ENCODE measurements around the gene TMEM214.

The TMEM214 gene

DNA sequence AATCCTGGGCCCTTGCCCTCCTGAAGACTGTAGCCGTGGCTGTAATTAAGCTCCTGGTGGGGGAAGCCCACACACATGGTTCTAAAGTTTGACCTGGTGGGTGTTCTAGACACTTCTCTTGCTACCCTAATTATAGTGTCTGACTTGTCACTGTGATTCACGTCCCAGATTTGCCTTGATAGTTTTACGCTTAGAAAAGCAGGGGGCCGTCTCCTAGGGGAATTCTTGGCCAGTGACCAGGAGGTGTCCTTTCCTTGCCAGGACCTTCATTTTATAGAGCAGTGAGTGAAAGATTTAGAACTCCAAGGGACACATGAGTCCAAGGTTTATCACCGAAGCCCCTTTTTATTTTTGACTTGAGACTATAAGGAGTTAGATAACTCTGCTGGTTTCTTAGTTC, 9.0 kb downstream of the TMEM214 start:
- no peak for DNase-seq

DNA sequence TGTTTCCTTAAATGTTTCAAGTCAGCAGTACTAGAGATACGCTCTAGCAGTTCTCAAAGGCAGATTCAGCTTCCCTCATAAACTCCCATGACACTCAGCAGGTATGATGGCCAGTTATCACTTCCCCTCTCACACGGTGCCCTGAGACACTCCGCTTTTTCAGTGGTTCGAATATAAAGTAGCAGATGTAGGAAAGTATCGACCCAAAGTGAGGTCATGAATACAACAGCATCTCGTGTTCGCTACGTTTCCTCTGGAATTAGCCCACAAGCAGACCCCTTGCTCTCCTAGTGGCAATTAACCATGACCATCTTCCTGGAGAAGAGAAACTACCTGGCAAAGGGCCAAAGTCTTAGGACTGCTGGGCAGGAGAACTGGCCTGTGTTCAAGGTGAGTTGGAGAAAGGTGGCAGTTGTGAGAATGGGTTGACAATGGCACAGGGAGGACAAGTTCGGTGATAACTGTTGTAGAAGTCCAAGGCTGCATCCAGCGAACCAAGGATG, 9.4 kb downstream of the TMEM214 start:
- DNase-seq: no peak

DNA sequence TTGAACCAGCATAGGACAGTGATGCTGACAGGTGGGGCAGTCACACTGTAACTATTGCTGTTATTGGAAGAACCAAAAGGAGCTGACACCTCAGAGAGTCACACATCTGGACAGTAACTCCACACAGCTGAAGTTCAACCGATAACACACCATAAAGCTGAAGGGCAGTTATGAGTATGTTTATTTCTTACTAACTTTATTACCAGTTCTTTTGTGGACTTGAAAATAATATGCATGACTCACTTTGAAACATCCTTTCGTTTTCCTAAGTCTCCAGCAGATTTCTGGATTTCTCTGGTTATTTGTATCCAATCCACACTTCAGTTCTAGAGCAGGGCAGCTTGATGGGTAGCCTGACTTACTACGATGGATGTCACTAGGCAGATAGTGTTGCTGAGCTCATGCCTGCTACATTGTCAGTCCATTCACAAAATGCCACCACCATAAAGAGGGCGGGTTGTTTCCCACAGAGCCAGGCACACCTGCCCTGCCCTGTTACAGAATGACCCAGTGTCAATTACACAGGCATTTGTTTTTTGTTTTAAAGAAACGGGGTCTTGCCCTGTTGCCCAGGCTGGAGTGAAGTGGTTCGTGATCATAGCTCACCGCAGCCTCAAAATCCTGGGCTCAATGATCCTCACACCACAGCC, 10.3 kb downstream of the TMEM214 start:
- DNase-seq: no peak

DNA sequence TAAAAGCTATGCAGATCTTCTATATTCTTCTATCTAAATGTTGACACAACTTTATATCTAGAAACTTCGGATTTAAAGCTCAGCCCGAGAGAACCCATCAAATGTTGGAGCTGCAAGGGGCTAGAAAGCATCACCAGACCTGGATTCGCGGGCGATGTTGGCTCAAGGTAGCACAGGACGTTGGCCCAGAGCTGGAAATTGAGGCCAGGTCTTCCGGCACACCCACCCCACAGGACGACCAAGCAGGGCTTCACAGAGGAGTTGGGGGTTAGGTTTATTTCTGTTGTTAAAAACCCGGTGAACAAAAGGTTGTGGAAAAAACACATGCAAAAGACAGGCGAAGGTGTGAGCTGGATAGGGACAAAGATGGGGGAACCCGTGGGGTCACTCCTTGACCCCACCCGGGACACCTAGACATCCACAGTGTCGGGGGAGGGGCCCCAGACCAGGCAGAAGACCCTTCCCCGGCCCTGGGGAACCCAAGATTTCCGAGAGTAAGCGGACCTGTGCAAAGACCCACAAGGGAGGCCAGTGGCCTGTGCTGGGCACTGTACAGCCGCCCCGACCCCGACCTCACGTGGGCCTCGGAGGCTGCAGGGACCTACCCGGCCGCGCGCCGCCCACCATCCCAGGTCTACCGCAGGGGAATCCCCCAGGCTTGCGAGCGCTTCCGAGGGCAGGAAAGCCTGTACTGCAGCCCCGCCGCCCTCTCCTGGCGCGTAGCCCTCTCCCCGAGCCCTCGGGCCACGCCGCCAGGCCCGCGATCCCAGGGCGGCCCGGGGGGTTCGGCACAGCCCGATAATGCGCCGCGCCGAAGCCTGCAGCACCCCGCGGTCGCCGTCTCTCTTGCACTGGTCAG, 16.9 kb downstream of the TMEM214 start:
- no peak for DNase-seq

DNA sequence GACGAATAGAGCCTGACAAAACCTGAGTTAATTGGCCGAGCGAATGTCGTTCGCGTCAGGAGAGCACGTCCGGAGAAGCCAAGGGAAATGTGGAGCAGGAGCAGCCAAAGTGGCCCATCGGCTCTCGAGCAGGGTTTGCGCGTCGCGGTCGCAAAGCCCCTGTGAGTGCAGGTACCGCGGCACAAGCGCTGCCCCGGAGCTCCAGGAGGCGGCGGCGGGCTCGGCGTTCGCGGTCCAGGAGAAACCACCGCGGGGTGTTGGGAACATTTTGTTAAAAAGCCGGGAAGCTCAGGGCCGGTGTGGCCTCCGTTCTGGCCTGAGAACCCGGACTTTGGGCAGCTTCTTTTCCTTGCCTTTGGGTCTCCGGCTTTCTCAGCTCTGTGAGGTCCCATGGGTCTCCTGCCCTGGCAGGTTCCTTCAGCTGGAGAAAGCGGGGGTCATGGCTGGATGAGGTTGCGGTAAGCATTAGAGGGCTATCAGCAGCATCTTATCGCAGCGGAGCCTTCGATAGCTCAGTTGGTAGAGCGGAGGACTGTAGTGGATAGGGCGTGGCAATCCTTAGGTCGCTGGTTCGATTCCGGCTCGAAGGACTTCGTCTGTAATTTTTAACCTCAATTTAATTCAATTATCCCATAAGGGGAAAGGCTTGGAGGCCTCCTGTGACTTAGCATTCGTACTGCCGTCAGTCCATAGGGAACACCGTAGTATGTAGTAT, 17.7 kb downstream of the TMEM214 start:
- peak; percentile 94 for DNase-seq

DNA sequence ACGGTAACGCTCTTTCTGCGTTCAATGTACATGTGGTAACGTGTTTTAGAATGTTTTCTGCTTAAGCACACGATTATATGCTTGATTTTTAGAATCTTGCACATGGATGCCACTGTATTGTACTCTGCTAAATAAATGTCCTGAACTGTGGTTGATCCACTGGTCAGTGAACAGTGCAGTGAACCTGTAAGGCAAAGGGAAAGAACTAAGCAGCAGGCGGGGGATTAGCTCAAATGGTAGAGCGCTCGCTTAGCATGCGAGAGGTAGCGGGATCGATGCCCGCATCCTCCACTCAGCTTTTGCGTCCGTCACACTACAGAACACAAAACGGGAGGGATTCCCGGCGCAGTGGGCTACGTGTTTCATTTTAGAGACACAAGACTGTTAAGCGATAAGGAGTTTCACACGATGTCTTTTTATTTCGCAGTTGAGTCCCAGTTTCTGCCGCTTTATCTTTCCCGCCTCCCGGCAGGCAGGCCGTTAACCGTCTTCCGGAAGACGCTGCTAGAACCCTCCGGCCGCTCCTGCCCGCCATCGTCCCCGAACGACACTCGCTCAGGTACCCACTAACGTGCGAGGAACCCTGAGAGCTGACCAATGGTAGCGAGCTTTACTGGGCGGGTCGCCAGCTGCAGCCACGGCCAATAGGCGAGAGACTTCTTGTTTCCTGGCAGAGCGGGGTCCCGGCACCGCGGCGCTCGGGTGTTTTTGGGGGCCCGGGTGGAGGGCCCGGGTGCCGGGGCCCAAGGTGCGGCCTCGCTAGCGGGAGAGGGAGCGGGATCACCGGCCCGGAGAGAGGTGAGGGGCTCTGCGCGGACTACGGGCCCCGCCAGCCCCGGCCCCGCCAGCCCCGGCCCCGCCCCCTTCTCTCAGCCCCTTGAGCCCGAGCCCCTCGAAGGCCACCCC, 18.5 kb downstream of the TMEM214 start, which contains the start of gene AGBL5:
Gene AGBL5, plus strand, starts transcription at position 673 of the 906 bp plus-strand sequence. CDS start 1,291 bp downstream, outside the sequence.
- DNase-seq: peak; percentile 96

DNA sequence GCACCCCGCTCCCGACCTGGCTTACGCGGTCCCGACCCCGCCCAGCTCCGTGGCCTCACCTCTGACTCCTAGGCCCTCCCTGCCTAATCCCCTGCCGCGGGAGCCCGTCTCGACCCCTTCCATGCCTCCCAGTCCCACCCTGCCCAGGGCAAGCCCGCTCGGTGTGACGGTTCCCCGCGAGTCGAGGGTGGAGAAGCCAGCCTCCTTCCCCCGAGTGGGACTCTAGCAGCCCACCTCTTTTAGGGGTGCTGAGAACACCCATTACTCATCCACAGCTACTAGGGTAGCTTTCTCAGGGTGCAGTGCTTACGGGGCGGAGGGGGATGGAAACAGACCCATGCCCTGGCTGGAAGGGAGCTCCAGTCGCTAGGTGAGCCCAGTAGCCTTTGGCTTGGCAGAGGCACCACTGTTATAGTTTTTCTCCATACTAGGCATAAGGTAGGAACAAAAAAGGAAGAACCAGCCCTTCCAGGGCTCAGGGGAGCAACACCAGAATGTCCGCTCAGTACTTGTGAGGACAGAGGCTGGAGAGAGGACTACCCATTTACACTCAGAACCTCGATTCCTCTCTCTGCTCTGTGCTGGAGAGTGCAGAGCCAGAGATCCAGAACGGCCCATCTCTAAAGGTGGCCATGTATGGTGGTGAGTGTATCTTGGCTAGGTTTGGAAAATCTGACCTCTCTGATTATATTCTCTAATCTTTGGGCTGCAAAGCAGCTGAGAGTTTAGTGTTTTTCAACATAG, 19.3 kb downstream of the TMEM214 start:
- peak; percentile 16 for DNase-seq

DNA sequence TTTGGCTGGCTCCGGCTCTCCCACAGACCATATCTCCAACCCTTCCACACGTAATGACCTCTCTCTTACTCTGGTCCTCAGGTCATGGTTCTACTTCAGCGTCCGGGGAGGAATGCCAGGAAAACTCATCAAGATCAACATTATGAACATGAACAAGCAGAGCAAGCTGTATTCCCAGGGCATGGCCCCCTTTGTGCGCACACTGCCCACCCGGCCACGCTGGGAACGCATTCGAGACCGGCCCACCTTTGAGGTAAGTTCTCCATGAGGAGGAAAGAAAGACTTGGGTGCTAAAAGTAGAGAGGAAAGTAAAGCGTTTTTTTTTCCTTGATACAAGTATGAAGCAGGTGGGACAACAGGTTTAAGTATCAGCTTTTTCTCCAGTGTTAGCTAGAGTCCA, 20.6 kb downstream of the TMEM214 start:
- no peak for DNase-seq

DNA sequence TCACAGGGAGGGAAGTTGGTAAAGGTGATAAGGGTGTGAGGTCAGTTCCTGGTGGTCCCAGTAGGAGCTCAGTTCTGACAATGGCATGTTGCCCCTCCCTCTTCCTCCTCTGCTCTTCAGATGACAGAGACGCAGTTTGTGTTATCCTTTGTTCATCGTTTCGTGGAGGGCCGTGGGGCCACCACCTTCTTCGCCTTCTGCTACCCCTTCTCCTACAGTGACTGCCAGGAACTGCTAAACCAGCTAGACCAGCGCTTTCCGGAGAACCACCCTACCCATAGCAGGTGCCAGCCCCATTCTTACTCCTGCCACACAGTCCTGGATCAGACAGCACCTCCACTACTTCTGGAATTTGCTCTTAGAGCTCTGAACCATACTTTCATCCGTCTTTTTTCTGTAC, 21.0 kb downstream of the TMEM214 start:
- no peak for DNase-seq

DNA sequence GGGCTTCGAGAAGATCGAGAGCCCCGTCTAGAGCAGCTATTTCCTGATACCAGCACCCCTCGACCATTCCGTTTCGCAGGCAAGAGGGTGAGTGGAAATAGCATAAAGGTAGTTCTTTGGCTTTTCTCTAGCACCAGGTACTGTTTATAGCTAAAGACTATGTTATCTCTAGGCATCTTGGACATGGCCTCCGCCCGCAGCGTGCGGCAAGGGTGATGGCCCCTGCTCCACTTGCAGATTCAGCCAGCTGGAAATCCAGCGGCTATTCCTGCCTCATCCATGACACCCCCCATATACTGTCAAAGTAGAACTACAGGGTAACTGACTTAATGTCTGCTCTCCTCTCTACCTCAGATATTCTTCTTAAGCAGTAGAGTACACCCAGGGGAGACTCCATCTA, 22.0 kb downstream of the TMEM214 start:
- DNase-seq: no peak

DNA sequence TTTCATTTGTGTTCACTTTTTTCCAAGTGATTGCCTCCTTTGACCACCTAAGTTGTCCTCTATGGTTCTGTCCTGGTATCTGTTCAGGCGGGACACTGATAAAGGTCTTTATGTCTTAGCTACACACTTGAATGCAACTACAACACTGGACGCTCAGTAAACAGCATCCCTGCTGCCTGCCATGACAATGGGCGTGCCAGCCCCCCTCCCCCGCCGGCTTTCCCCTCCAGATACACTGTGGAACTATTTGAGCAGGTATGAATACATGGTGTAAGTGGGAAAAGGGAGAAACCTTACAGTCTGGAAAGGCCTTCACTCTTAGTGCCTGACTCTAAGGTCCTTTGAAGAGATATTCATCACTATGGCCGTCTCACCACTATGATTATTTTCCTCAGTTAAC, 24.4 kb downstream of the TMEM214 start:
- DNase-seq: no peak

DNA sequence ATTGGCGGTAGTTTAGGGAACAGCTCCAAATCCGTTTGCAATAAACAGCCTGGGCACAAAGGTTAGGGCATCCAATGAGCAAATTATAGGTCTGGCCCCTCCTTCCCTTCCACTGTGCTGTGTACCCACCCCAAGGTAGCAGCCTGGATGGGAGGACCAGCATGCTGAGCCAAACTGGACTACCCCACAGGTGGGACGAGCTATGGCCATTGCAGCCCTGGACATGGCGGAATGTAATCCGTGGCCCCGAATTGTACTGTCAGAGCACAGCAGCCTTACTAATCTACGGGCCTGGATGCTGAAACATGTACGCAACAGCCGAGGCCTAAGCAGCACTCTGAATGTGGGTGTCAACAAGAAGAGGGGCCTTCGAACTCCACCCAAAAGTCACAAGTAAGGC, 25.4 kb downstream of the TMEM214 start:
- DNase-seq: no peak

DNA sequence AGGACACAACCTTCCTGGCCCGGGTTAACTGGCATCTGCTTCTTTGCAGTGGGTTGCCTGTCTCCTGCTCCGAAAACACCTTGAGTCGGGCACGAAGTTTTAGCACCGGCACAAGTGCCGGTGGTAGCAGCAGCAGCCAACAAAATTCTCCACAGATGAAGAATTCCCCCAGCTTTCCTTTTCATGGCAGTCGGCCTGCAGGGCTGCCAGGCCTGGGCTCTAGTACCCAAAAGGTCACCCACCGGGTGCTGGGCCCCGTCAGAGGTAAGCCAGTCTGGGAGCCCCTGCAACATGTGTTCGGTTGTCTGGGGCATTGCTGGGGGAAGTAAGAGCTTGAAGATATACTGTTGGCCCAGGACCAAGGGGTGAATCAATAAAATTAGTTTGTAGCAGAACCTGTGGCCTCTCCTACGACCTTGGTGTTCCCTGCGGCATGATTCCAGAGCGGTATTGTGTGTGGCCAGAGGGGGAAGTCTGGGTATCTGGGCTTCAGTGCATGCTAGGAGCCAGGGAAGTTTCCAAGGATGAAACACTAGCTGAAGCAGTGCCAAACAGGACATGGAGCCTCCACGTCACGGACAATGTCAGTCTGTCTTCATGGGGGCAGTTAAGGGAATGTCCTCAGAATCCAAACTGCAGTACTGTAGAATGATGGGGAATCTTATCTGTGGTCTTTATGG, 26.5 kb downstream of the TMEM214 start:
- no peak for DNase-seq

DNA sequence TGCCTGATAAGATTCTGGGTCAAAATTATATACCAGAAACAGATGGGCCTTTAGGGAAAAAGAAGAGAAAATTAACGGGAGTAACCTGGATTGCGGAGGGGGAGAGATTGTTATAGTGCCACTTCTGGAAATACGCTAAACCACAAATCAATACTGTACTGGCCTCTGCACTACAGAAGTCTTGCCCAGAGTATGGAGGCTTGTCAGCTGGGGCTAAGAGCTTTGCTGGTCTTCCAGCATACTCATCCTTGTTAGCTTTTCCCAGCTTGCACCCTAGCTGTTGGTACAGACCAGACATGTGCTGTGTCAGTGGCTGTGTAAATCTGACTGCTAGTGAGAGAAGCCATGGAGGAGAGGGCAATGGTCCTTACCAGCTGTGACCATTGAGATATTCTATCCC, 27.6 kb downstream of the TMEM214 start:
- no peak for DNase-seq

DNA sequence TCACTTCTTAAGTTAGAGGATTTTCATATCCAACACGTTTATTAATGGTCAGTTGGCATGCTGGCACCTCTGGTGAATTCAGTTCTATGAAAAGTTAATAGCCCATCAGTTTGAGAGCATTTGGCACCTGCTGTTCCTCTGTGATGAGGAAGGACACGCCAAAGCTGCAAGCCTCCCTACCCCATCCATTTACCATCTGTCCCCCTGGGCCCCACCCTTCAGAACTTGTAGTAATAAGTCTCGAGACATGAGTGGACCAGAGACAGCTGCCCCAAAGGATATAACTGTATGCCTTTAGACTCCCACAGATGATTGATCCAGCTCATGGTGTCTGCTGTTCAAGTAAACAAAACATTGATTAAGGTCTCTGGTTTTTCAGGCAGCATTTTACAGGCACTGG, 32.4 kb downstream of the TMEM214 start:
- DNase-seq: no peak

DNA sequence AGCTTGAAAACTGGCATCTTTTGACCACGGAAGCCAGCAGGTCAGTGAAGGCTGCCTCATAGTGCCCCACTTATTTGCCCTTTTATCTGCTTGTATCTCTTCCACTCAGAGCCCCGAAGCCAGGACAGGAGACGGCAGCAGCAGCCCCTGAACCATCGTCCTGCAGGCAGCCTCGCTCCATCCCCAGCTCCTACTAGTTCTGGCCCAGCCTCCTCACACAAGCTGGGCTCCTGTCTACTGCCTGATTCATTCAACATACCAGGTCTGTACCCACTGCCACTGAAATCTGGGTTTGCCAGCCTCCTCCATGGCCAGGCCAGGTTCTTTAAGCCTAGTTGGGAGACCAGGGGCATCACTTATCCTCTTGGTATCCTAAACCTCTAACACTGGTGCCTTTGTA, 34.6 kb downstream of the TMEM214 start:
- DNase-seq: no peak

DNA sequence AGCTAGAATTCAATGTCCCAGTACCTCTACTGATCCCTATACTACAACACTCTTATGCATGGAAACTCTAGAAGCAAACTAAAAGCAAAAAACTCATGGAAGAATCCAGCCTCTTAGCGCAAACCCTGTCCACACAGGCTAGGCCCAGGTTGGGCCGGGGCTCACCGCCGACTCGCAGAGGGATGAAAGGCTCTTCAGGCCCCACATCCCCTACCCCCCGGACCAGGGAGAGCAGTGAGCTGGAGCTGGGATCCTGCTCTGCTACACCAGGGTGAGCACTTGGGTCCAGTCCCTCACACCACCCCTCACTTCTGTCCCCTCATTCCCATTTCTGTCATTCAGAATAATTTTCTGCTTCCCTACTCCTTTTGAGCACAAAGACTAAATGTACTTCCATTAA, 36.7 kb downstream of the TMEM214 start:
- DNase-seq: no peak

DNA sequence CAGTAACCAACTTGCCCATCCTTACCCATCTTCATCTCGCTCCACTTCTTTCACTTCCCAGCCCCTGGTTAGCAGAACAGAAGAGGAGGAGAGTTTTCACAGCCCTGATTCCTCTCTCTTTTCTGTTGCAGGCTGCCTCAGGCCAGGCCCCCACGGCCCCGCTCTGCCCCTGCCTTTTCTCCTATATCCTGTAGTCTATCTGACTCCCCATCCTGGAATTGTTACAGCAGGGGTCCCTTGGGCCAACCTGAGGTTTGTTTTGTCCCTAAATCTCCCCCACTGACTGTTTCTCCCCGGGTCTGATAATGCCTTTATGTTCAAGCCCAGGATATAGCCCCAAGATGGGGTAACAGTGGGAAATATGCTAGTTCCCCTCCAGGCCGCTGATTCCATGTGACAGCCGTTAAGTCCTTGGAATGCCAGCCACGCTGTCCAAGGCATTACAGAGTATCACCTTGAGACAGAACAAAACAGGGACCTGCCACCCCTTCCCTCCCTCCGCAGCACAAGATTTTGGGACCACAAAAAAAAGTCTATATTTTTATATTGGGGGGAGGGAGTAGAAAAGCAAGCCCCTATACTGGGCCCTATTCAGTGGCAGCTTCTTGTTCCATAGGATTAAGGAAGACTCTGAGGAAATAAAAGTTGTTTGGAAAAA, 37.3 kb downstream of the TMEM214 start:
- no peak for DNase-seq

DNA sequence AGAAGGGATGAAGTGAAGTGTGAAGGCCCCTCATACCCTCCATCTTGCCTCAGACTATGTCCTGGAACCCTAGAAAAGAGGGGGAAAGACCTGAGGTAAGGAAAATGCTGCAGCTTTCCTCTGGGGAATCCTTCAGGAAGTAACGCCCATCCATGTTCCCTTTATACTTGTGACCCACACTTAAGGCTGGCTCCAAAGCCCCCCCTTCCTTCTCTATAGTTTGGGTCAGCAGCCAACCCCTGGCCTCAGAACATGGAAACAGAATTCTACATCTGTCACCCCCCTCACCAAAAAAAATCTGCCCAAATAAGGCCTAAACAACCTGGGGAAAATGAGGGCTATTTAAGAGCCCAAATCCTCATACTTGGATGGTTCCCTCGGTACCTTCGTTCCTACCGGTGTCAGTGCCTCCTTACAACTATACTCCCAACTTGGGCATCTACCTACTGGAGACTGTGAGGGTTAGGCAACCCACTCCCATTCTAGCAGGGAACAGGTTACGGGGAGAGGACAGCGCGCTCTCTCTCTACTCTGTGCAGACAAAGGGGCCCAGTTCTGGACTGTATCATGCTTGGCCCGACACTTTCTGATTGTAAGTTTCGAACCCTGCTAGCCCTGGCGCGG, 38.0 kb downstream of the TMEM214 start:
- no peak for DNase-seq
